Neutrophil (primary cell): ENCODE measurements around the gene SCAI.
"Not testable (repeated sequence)": the region's sequence is repeated elsewhere in the genome, so short reads cannot be mapped to it uniquely, and the experiment has no call there.

ENCODE experiments used
- H3K27ac ChIP-seq: fragments of 200-600 bp; sonication (generic); 2 replicates; pipeline ENCODE4 v1.5.1; 2016; ENCODE audit warnings: mild to moderate bottlenecking, moderate library complexity
- H3K27me3 ChIP-seq: fragments of 200-600 bp; sonication (generic); 2 replicates; pipeline ENCODE4 v1.6.0; 2016; ENCODE audit warnings: mild to moderate bottlenecking
- H3K36me3 ChIP-seq: fragments of 200-600 bp; sonication (generic); 2 replicates; pipeline ENCODE4 v1.5.1; 2017
- H3K4me1 ChIP-seq, 2 experiments: fragments of 200-600 bp in 1 of 2; sonication (generic) in 1 of 2; 1 replicate in 1 of 2; 2 replicates in 1 of 2; pipeline versions ENCODE4 v1.5.1 to v1.6.1; 2013 to 2016; ENCODE audit warnings: low read depth in 1 of 2, low read length in 1 of 2, mild to moderate bottlenecking in 1 of 2, moderate library complexity in 1 of 2; ENCODE audit not compliant: control insufficient read depth in 1 of 2, insufficient read depth in 1 of 2
- H3K4me3 ChIP-seq, 2 experiments: fragments of 200-600 bp in 1 of 2; sonication (generic) in 1 of 2; 1 replicate in 1 of 2; 2 replicates in 1 of 2; pipeline ENCODE4 v1.5.1; 2013 to 2016; ENCODE audit warnings: low read depth in 1 of 2, low read length in 1 of 2, mild to moderate bottlenecking in 1 of 2, moderate library complexity in 1 of 2
- H3K9me3 ChIP-seq: fragments of 200-600 bp; sonication (generic); 2 replicates; pipeline ENCODE4 v1.5.1; 2016
- TF ChIP-seq, protein P1 (sequence below): fragments of 200-600 bp; sonication (generic); IDR thresholded peaks from 2 replicates; pipeline ENCODE4 v1.5.1; 2016; ENCODE audit warnings: antibody characterized with exemption

The SCAI gene

DNA sequence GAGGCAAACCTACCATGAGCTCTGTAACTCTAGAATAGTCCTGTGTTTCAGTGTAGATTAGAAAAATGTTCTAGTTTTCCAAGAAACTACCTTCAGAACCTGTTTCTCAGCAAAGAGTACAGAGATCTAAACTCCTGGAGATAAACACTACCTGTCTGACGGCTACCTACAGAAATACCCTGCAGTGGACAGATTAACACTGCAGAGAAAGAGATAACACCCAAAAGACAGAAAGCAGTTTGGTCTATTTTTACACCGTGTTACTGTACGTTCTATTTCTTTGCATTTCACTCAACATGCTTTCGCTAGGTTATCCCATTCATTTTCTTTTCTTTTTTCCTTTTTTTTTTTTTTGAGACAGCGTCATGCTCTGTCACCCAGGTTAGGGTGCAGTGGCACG, 11.6 kb downstream of the SCAI start:
- Histone ChIP-seq H3K27ac (no peak overlapping the region), H3K27me3 (no peaks in the 10 kb centered on the region), H3K36me3 (no peaks in the 10 kb centered on the region), H3K4me1 (no peaks in the 10 kb centered on the region), H3K4me3 (no peak overlapping the region), H3K9me3 (no peaks in the 10 kb centered on the region)
- TF ChIP-seq, protein P1, sequence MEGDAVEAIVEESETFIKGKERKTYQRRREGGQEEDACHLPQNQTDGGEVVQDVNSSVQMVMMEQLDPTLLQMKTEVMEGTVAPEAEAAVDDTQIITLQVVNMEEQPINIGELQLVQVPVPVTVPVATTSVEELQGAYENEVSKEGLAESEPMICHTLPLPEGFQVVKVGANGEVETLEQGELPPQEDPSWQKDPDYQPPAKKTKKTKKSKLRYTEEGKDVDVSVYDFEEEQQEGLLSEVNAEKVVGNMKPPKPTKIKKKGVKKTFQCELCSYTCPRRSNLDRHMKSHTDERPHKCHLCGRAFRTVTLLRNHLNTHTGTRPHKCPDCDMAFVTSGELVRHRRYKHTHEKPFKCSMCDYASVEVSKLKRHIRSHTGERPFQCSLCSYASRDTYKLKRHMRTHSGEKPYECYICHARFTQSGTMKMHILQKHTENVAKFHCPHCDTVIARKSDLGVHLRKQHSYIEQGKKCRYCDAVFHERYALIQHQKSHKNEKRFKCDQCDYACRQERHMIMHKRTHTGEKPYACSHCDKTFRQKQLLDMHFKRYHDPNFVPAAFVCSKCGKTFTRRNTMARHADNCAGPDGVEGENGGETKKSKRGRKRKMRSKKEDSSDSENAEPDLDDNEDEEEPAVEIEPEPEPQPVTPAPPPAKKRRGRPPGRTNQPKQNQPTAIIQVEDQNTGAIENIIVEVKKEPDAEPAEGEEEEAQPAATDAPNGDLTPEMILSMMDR = no peak

GRCh38 chr9:125126019-125126746, 17.1 kb downstream of the SCAI start:
- Histone ChIP-seq H3K4me1 (no peaks in the 10 kb centered on the region), H3K27me3 (no peaks in the 10 kb centered on the region), H3K9me3 (no peaks in the 10 kb centered on the region), H3K27ac (no peak overlapping the region), H3K36me3 (no peaks in the 10 kb centered on the region), H3K4me3 (no peak overlapping the region)
- TF ChIP-seq, protein P1 = no peak

DNA sequence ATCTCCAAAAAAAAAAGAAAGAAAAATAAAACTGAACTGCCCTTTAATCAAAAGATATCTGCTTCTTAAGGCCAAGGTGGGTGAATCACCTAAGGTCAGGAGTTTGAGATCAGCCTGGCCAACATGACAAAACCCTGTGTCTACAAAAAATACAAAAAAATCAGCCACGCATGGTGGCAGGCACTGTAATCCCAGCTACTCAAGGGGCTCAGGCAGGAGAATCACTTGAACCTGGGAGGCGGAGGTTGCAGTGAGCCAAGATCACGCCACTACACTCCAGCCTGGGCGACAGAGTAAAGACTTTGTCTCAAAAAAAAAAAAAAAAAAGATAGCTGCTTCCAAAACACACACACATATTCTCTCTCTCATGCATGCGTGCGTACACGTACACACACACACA, 17.8 kb downstream of the SCAI start:
- Histone ChIP-seq H3K4me1 (no peaks in the 10 kb centered on the region), H3K27ac (no peak overlapping the region), H3K9me3 (no peaks in the 10 kb centered on the region), H3K27me3 (no peaks in the 10 kb centered on the region), H3K36me3 (no peaks in the 10 kb centered on the region), H3K4me3 (no peak overlapping the region)
- TF ChIP-seq, protein P1 = no peak

GRCh38 chr9:125121146-125121545, 22.2 kb downstream of the SCAI start:
- Histone ChIP-seq H3K9me3 (no peaks in the 10 kb centered on the region), H3K4me3 (no peak overlapping the region), H3K4me1 (no peaks in the 10 kb centered on the region), H3K36me3 (no peaks in the 10 kb centered on the region), H3K27me3 (no peaks in the 10 kb centered on the region), H3K27ac (no peak overlapping the region)
- TF ChIP-seq, protein P1 = no peak

GRCh38 chr9:125119643-125120286, 23.6 kb downstream of the SCAI start:
- no peak overlapping the region for H3K27ac ChIP-seq
- no peaks in the 10 kb centered on the region for H3K36me3 ChIP-seq
- H3K4me3 ChIP-seq = no peak overlapping the region
- no peaks in the 10 kb centered on the region for H3K27me3 ChIP-seq
- no peaks in the 10 kb centered on the region for H3K4me1 ChIP-seq
- TF ChIP-seq, protein P1 = no peak
- no peaks in the 10 kb centered on the region for H3K9me3 ChIP-seq

DNA sequence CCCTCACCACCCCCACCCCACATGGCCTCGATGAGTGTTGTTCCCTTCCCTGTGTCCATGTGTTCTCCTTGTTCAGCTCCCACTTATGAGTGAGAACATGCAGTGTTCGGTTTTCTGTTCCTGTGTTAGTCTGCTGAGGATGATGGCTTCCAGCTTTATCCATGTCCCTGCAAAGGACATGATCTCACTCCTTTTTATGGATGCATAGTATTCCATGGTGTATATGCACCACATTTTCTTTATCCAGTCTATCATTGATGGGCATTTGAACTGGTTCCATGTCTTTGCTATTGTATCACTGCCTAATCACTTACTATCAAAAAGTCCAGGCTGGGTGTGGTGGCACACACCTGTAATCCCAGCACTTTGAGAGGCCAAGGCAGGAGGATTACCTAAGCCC, 24.6 kb downstream of the SCAI start:
- not testable (repeated sequence) for H3K9me3 ChIP-seq, H3K27ac ChIP-seq, H3K4me1 ChIP-seq, H3K36me3 ChIP-seq, H3K27me3 ChIP-seq, H3K4me3 ChIP-seq

- H3K4me1 ChIP-seq, H3K27me3 ChIP-seq, H3K9me3 ChIP-seq, H3K4me3 ChIP-seq, H3K27ac ChIP-seq, H3K36me3 ChIP-seq: not testable (repeated sequence)
These were observed 28.8 kb downstream of the SCAI start for GRCh38 chr9:125114503-125114902.
